HG03097 (cell line): ENCODE data around the gene CLECL1.
A peak's percentile ranks its signal among the peaks of the same experiment; 100 is the strongest.
"Not testable (repeated sequence)": the region's sequence is repeated elsewhere in the genome, so short reads cannot be mapped to it uniquely, and the experiment has no call there.

Experiments used
- ATAC-seq: cut with Tn5 transposase; IDR thresholded peaks from one replicate; pipeline ENCODE4 v1.9.1; 2021; ENCODE audit not compliant: unreplicated experiment, low FRiP score

CLECL1 gene

GRCh38 chr12:9752145-9752933 lies 19.4 kb upstream of the CLECL1 start:
- ATAC-seq = no peak

DNA sequence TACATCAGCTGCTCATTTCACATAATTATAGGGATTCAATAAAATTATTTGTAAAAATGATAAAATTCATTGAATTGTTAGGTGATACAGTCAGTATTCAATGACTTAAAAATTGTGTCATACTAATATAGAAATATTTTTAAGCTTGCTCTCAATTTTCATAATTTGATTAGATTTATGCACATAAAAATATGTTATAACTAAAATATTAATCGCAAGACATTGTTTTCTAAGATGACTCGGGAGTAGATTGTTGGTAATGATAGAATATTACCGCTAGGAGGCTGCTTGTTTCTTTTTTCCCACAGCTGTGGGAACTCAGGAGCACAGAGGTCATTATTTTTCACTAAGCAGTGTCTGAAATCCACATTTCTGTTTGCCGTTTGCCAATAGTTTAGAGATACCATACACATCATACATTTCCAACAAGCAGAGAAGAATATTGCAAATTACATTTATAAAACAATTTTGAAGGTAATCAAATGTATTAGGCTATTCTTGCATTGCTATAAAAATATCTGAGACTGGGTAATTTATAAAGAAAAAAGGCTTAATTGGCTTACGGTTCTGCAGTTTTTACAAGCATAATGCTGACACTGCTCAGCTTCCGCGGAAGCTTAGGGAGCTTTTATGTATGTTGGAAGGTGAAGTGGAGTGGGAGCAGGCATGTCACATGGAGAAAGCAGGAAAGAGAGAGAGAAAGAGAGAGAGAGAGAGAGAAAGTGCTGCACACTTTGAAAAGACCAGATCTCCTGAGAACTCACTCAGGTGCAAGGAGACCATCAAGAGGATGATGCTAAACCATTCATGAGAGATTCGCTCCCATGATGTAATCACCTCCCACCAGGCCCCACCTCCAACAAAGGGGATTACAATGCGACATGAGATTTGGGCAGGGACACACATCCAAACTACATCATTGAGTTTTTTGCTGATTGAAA lies 18.6 kb upstream of the CLECL1 start:
- no peak for ATAC-seq

DNA sequence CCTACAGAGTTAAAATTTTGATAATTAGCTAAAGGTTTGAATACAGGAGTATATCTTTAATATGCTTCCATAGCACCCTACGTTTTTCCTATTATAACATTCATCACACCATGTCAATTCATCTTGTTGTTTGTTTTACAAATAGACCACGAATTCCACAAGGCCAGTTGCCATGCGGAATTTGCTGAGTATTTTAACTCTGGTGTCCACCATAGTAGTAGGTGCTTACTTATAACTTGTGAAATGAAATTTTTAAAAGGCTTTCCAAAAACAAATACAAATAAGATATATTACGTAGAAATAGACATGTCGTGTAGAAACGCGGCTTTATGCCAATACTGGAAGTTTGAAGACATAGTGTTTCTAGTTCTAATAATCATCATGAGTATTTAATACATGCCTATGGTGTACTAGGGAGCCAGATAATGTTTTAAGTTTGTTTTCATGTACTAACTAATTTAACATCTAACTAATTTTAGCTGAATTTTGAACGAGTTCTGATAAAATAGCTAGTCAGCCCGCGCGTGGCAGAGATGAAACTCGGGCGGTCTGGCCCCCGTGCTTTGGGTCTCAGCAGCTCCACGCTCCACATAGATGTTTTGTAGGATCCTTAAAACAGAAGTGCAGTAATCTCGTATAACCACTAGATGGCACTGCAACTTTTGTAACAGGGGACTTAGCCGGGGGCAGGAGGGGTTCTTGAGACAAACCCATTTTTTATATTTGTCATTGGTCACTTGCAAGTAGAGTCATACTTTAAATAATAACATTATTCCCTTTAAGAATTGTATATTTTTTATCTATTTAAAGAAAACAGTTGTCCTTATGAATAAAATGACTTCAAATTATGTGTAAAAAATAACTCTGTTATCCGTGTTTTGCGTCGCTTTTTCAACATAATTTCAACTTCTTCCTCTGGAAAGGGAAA lies 17.6 kb upstream of the CLECL1 start:
- ATAC-seq = peak; percentile 59

GRCh38 chr12:9749640-9750039 lies 16.7 kb upstream of the CLECL1 start:
- ATAC-seq = no peak

GRCh38 chr12:9745199-9745598 lies 12.3 kb upstream of the CLECL1 start:
- no peak for ATAC-seq

GRCh38 chr12:9742661-9743060 lies 9.8 kb upstream of the CLECL1 start:
- no peak for ATAC-seq

DNA sequence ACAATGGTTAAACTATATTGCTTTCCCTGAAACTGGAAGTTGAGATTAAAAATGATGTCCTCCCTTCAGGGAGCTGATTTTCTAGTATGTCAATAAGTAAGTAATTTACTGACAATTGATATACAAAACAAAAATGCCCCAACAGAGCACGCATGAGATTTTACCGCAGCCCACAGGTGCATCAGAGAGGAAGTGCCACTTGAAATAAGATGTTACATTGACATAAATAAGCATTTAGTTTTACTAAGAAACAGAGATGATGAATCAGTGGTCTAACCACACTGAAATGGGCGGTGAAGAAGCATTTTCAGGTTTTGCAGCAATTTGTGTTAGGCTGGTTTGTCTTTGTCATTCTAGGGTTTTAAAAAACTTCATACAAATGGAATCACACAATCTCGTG lies 8.8 kb upstream of the CLECL1 start:
- peak; percentile 64 for ATAC-seq

GRCh38 chr12:9740106-9740750 lies 7.3 kb upstream of the CLECL1 start:
- ATAC-seq = no peak

- ATAC-seq = not testable (repeated sequence)
Observed at GRCh38 chr12:9739404-9740105, 6.7 kb upstream of the CLECL1 start.

DNA sequence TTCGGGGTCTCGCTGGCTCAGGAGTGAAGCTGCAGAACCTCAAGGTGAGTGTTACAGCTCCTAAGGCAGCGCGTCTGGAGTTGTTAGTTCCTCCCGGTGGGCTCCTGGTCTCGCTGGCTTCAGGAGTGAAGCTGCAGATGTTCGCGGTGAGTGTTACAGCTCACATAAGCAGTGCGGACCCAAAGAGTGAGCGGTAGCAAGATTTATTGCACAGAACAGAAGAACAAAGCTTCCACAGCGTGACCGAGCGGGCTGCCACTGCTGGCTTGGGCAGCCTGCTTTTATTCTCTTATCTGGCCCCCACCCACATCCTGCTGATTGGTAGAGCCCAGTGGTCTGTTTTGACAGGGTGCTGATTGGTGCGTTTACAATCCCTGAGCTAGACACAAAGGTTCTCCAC lies 6.0 kb upstream of the CLECL1 start:
- ATAC-seq = not testable (repeated sequence)

GRCh38 chr12:9736936-9737705 lies 4.2 kb upstream of the CLECL1 start:
- ATAC-seq = no peak

DNA sequence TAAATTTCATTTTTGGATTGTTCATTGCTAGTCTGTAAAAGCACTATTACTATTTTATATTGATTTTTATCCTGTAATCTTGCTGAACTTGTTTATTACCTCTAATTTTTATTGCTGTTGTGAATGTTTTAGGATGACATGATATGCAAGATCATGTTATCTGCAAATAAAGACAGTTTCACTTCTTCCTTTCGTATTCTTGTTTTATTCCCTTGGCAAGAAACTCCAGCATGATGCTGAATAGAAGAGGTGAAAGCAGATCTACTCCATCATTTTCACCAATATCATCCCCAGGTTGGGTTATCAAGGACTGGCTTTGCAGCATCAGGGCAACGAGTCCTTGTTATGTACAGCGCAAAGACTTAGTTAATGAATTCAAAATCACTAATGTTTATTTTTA lies 2.7 kb upstream of the CLECL1 start:
- no peak for ATAC-seq

DNA sequence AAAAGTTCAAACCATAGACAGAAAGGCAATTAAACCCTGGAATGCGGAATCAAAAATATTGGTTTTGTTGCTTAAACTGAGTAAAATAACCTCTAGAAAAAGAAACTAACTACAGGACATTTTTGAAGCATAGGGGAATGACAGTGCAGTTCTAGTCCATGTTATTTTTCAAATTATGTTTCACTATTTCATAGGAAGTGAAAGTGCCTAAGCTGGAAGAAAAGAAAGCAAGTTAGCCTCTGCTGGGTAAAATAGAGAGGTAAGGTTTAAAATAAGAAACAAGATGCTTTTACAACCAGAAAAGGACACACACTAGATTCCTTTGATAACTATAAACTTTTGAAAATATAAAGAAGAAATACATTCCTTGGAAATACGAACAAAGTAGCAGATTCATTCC lies 1.1 kb downstream of the CLECL1 start:
- peak; percentile 32 for ATAC-seq

- no peak for ATAC-seq
Observed at GRCh38 chr12:9731393-9731792, 1.5 kb downstream of the CLECL1 start.

DNA sequence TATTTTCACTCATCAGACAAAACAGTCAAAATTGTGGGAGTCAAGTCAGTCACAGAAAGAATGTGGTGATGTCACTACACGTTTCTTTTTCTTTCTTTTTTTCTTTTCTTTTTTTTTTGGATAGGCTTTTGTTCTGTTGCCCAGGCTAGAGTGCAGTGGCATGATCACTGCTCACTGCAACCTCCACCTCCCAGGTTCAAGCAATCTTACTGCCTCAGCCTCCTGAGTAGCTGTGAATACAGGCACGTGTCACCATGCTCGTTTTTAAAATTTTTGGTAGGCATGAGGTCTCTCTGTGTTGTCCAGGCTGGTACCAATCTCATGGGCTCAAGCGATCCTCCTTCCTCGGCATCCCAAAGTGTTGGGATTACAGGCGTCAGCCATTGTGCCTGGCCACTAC lies 2.3 kb downstream of the CLECL1 start:
- ATAC-seq = no peak

DNA sequence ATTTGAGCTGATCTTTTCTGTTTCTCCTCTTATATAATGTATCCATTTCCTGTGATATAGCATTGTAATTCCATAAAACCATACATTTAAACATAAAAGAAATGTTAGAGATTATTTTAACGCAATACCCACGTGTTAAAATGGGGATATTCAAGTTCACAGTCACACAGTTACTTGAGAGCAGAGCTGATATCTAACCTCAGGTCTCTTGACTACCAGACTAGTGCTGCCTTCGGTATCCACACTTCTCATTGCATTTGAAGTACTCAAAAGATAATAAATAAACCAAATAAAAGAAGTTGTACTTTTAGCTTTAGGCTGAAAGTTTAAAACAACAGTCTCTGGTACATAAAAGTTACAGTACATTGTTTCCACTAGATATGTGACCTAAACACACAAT lies 2.9 kb downstream of the CLECL1 start:
- no peak for ATAC-seq

- no peak for ATAC-seq
Observed at GRCh38 chr12:9729082-9729481, 3.8 kb downstream of the CLECL1 start.

DNA sequence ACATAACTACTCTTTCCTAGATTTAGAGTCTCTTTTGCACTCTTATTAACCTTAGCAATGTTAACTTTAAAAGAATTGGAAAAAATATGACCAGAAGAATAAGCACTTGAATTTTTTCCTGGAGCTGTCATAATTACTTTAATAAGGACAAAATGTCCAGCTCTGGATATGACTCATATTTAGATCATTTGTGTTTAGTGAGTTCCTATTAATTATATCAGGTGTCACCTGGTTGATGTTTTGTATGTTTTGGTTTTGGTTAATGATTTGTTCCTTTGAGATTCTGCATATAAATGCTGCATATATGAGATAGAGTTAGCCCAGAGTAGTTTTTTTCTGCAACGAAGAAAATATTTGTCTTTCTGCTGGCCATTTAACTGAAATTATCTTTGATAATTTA lies 5.1 kb downstream of the CLECL1 start:
- no peak for ATAC-seq
